ENCODE results near the gene APRT.

GRCh38 chr16:88857728-88858339, 46.1 kb upstream of the APRT start:
- no peak for TF ChIP-seq POLR2A (IDR thresholded peaks at IDR 0.05; ENCODE audit: low read depth, low read length)
- TF ChIP-seq POLR2AphosphoS5 (IDR thresholded peaks at IDR 0.05; ENCODE audit: low read depth, low read length) = no peak
